Gastrocnemius medialis (tissue), 4 donors: ENCODE results near the gene HCFC1.

Experiments used
- CTCF ChIP-seq, 5 experiments: fragments of 450-650 bp in 3 of 5; fragments of 200-600 bp in 2 of 5; sonication (generic) in 2 of 5; IDR thresholded peaks in 4 of 5; conservative IDR thresholded peaks in 1 of 5; 1 replicate in 4 of 5; 2 replicates in 1 of 5; pipeline ENCODE4 v1.5.1; 2016 to 2019; ENCODE audit warnings: antibody characterized with exemption in 5 of 5, mild to moderate bottlenecking in 3 of 5, moderate library complexity in 3 of 5
- POLR2A ChIP-seq, 2 donors: fragments of 450-650 bp; IDR thresholded peaks; one replicate each; pipeline ENCODE4 v1.6.1; 2017; ENCODE audit warnings: antibody characterized with exemption in 2 of 2, mild to moderate bottlenecking in 2 of 2, moderate library complexity in 2 of 2

GRCh38 chrX:153931748-153932147 lies 39.9 kb downstream of the HCFC1 start:
- TF ChIP-seq CTCF (IDR thresholded peaks at IDR 0.05 in 4 of 5, conservative IDR thresholded peaks at IDR 0.05 in 1 of 5), result no peak
- no peak for TF ChIP-seq POLR2A (IDR thresholded peaks at IDR 0.05)
